Measurements from ENCODE around the gene HEBP1.
A peak's percentile ranks its signal among the peaks of the same experiment; 100 is the strongest.

The HEBP1 gene

DNA sequence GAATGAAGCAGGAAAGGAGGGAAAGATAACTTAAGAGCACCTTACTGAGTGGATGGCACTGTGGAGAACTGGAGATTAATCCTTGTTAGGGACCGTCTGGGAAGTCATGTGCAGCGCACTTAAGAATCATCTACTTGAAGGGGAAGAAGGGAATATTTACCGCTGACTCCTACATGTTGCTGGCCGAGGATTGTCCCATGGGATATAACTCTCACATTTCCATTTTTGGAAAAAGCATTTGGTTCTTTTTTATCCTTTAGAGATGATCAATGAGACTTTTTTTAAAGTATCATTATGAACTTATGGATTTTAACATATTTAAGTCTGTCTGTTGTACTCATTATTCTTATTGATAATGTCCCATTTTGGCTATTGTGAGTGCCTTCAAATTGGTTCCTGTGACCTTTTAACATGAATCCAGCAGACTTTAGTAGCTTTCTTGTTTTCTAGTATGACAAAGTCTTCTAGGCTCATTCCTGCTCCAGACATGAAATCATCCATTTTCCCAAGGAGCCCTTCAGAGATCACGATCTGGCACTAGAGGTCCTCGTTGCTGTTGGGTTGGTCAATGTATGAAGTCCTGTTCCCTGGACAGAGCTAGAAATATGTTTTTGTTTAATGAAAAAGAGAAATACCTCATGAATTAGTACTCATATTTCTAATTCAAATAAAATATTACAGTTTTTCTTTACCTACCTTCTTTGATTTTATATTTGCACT is 23.9 kb upstream of the HEBP1 start:
- peak; percentile 81 for DNase-seq (ENCODE audit: low read depth)

DNA sequence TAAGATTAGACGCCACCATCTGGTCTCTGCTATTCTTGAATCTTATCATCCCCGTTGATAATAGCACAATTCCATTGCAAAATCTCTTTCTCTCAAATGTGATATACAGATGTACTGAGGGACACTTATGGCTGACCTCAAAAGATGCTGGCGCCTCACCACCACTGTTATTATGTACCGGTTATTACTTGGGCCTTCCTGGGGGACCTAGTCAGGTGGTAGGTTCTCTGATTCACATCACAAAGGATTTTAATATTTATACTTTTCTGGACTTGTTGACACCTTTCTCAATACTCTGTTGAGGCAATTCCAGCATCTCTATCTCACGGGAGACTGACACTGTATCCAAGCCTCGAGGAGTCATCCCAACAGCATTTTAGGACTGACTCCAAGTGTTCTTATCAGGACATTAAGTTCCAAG is 22.8 kb upstream of the HEBP1 start:
- no peak for DNase-seq (ENCODE audit: low read depth)

- no peak for DNase-seq (ENCODE audit: low read depth)
Measured at GRCh38 chr12:13011098-13011497, 11.0 kb upstream of the HEBP1 start.

- DNase-seq (ENCODE audit: low read depth) = peak; percentile 76
Measured at GRCh38 chr12:13008741-13009380, 8.8 kb upstream of the HEBP1 start.

DNA sequence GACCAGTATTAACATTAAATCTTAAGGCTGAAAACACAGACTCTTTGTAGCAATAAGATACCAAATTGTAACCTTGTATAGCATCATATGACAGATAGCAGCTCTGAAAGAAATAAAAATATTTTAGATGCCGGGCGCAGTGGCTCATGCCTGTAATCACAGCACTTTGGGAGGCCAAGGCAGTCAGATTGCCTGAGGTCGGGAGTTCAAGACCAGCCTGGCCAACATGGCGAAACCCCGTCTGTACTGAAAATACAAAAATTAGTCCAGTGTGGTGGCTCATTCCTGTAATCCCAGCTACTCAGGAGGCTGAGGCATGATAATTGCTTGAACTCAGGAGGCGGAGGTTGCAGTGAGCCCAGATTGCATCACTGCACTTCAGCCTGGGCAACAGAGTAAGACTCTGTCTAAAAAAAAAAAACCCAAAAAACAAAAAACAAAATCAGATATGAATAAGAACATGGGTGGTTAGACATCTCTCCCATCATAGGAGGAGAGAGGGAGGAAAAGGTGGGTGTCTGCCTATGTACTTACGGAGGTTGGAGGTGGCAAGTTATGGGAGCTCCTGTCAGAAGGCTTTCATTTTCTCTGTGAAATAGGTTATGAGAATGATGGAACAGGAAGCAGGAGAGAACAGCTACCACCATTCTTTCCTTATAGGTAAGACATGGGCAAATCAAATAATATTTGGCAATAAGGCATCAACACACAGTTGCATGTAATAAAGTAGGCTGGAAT is 7.6 kb upstream of the HEBP1 start:
- DNase-seq (ENCODE audit: low read depth) = no peak

- no peak for DNase-seq (ENCODE audit: low read depth)
Measured at GRCh38 chr12:13005649-13006048, 5.6 kb upstream of the HEBP1 start.

GRCh38 chr12:13004986-13005385 is 4.9 kb upstream of the HEBP1 start:
- DNase-seq (ENCODE audit: low read depth) = no peak

DNA sequence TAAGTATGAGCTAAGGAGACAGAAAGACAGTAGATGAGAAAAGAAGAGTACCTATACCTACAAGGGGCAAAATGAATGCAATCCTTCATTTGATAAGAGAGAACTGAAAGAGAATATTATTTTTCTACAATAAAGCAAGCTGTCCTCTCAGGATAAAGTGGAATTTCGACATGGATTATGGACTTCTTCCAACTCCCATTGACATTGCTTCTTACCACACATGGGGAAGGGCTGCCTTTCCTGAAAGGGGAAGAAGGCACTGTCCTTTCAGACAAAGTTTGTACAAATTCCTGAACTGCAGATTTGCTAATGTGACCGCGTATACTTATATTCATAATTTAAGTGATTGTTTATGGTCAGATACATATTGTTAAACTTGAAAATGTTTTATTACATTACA is 4.3 kb upstream of the HEBP1 start:
- DNase-seq (ENCODE audit: low read depth) = no peak

- no peak for DNase-seq (ENCODE audit: low read depth)
Measured at GRCh38 chr12:13002301-13003097, 2.4 kb upstream of the HEBP1 start.

DNA sequence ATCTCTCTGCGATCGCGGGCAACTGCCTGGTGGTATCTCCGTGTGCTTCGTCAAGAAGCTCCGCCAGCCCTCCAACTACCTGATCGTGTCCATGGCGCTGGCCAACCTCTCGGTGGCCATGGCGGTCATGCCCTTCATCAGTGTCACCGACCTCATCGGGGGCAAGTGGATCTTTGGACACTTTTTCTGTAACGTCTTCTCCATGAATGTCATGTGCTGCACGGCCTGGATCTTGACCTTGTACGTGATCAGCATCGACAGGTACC is 1.6 kb upstream of the HEBP1 start:
- no peak for DNase-seq (ENCODE audit: low read depth)

- peak; percentile 59 for DNase-seq (ENCODE audit: low read depth)
Measured at GRCh38 chr12:13000925-13001774, 1.1 kb upstream of the HEBP1 start.

DNA sequence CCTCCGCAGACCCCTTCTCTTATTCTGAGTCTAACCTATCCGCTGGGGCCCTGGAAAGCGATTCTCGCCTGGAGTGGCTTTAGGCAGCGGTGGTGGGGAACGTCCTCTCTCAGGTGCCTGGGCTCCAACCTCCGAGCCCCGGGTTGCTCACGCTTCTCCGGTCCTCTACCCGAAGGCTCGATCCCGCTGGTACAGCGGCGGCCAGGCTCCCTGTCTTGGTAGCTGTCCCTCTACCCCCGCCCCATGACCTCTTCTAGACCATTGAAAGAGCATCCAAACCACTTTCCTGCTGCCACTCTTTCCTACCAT is 505 bp upstream of the HEBP1 start:
- peak; percentile 25 for DNase-seq (ENCODE audit: low read depth)

GRCh38 chr12:12999271-12999958 is 650 bp downstream of the HEBP1 start:
- no peak for DNase-seq (ENCODE audit: low read depth)

DNA sequence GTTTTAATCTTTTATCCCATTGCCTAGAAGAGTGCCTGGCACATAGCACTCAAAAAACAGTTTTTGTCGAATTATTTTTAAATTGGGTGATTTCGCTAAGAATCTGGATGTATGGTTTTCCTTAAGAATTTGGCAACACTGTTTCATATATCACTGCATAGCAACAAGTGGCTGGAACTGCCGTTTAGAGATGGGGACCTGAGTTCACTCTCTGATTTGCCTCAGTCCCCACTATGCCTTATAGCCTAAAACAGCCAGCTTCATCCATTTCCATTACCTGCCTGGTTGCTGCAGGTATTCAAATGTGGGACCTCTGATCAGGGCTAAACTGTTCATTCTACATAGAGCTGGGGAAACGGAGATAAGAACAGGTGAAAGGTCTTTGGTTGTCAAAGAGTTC is 1.8 kb downstream of the HEBP1 start:
- DNase-seq (ENCODE audit: low read depth) = no peak

GRCh38 chr12:12997734-12998133 is 2.3 kb downstream of the HEBP1 start:
- no peak for DNase-seq (ENCODE audit: low read depth)

DNA sequence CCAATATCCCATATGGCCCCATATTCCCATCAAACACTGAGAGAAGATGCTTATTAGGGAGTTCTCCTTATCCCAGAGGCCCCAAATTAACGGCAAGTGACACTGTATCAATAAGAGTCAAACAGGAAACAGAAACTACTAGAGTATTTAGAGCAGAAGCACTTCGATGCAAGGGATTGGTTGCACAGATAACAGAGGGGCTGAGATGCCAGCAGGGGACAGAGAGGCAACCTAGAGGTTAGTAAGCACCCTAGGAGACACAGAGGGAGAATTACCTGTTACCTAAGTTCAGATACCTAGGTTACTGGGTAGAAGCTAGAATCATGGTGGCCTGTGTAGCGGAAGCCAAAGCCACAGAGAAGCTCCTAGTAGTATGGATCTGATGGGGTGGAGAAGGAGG is 2.9 kb downstream of the HEBP1 start:
- no peak for DNase-seq (ENCODE audit: low read depth)

GRCh38 chr12:12996209-12996608 is 3.9 kb downstream of the HEBP1 start:
- DNase-seq (ENCODE audit: low read depth) = no peak

- DNase-seq (ENCODE audit: low read depth) = no peak
Measured at GRCh38 chr12:12995088-12995487, 5.0 kb downstream of the HEBP1 start.

DNA sequence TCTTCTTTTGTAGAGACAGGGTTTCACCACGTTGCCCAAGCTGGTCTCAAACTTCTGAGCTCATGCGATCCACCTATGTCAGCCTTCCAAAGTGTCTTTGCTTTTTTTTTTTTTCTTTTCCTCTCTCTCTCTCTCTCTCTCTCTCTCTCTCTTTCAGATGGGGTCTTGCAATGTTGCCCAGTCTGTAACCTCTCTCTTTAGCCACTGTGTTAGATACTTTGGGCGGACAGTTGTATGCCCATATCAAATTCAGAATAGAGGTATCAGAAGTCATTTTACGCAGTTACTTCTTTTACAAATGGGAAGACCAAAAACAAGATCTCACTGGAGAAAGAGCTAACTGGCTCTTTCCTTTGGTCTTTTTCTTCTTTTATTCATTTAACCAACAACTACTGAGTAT is 6.7 kb downstream of the HEBP1 start:
- DNase-seq (ENCODE audit: low read depth) = no peak

GRCh38 chr12:12992418-12993130 is 7.5 kb downstream of the HEBP1 start:
- DNase-seq (ENCODE audit: low read depth) = peak; percentile 99
